GM10266 (cell line): Measurements from ENCODE around the gene VAV2.

Source experiments
- DNase-seq: peaks from one replicate; pipeline ENCODE4 v3.0.0; 2012; ENCODE audit errors: extremely low spot score
- CTCF ChIP-seq: IDR thresholded peaks from 2 replicates; pipeline ENCODE4 v1.5.1; 2012; ENCODE audit warnings: mild to moderate bottlenecking, low read depth; ENCODE audit not compliant: control insufficient read depth, insufficient read depth; ENCODE audit errors: missing control alignments

VAV2 gene

GRCh38 chr9:133863257-133863592 lies 128.9 kb downstream of the VAV2 start:
- TF ChIP-seq CTCF = no peak
- DNase-seq = no peak

GRCh38 chr9:133862585-133863256 lies 129.4 kb downstream of the VAV2 start:
- no peak for TF ChIP-seq CTCF
- DNase-seq = no peak

- TF ChIP-seq CTCF = no peak
- DNase-seq = no peak
Observed at GRCh38 chr9:133861692-133862091, 130.4 kb downstream of the VAV2 start.

GRCh38 chr9:133861086-133861485 lies 131.0 kb downstream of the VAV2 start:
- no peak for DNase-seq
- no peak for TF ChIP-seq CTCF

GRCh38 chr9:133858771-133859170 lies 133.4 kb downstream of the VAV2 start:
- no peak for DNase-seq
- no peak for TF ChIP-seq CTCF

- TF ChIP-seq CTCF = no peak
- DNase-seq = no peak
Observed at GRCh38 chr9:133857639-133858038, 134.5 kb downstream of the VAV2 start.

- DNase-seq = no peak
- no peak for TF ChIP-seq CTCF
Observed at GRCh38 chr9:133856798-133857197, 135.3 kb downstream of the VAV2 start.
